ENCODE results near the gene TBC1D2B. TPM values are rescaled to one million over a fixed set of nuclear protein-coding genes. Genes with fewer than 3 reads are reported as not detected.
"Not testable (repeated sequence)": the region's sequence is repeated elsewhere in the genome, so short reads cannot be mapped to it uniquely, and the experiment has no call there.

TBC1D2B gene
- total and polyA plus RNA-seq, 4 donors = 9.8 to 109 (median 53.2) TPM

DNA sequence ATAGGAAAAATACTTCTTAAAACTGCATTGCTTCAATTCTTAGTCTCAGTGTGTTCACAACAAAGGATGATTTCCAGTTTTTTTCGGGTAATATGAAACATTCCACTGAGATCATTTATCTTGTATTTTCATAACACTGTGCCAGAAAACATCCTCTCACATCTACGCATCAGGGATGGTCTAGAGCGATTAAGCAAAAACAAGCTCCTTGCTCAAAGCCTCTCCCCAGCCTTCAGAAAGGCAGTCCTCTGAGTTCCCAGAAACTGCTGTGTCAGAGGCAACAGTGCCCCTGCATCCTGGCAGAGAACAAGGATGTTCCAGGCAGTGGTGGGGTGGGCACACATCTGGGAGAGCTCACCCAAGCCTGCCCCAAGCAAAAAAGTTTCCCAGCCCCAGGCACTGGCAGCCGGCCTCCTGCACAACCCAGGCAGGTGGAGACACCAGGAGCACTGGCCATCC, 80.8 kb downstream of the TBC1D2B start:
- H3K27ac ChIP-seq (ENCODE audit: low read depth in 1 of 2, low read length in 2 of 2); H3K4me3 ChIP-seq (ENCODE audit: low read length in 2 of 2); DNase-seq; H3K9me3 ChIP-seq (ENCODE audit: control insufficient read depth, low read length); ATAC-seq (ENCODE audit: low FRiP score); intact Hi-C loops (cut with DNase I); H3K27me3 ChIP-seq (ENCODE audit: control insufficient read depth in 1 of 2, insufficient read depth in 2 of 2, low read length in 1 of 2); H3K4me1 ChIP-seq (ENCODE audit: control insufficient read depth in 1 of 2, insufficient read depth in 2 of 2, low read length in 2 of 2); H3K36me3 ChIP-seq (ENCODE audit: control insufficient read depth in 1 of 2, insufficient read depth in 2 of 2, low read length in 1 of 2): not testable (repeated sequence)
- 84 to 86% methylated on average over 4 of the region's 4 CpGs for WGBS, 2 donors

DNA sequence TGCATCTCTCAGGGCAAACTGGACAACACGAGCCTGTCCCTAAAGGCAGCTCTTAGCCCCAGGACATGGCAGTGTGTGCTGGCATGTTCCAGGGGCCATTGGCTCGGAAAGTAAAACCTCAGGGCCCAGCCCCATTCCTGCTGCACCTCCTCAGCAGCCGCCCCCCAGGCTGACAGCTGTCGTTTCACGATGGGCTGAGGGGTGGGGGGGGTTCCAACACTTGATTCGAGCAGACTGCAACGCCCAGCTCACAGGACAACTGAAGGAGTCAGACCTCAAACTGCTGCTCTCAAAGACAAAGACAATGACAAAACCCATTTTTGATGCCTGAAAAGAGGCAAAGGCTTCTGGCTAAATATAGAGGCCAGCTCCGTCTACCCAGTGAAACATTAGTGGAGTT, 81.3 kb downstream of the TBC1D2B start:
- H3K4me3 ChIP-seq (ENCODE audit: low read length in 2 of 2); H3K4me1 ChIP-seq (ENCODE audit: control insufficient read depth in 1 of 2, insufficient read depth in 2 of 2, low read length in 2 of 2); intact Hi-C loops (cut with DNase I); ATAC-seq (ENCODE audit: low FRiP score); H3K27ac ChIP-seq (ENCODE audit: low read depth in 1 of 2, low read length in 2 of 2); H3K27me3 ChIP-seq (ENCODE audit: control insufficient read depth in 1 of 2, insufficient read depth in 2 of 2, low read length in 1 of 2); H3K9me3 ChIP-seq (ENCODE audit: control insufficient read depth, low read length); H3K36me3 ChIP-seq (ENCODE audit: control insufficient read depth in 1 of 2, insufficient read depth in 2 of 2, low read length in 1 of 2): not testable (repeated sequence)
- DNase-seq = peak in 1 of 2 donors; percentile 23
- 74 to 79% methylated on average over 7 to 8 of the region's 8 CpGs for WGBS, 2 donors

DNA sequence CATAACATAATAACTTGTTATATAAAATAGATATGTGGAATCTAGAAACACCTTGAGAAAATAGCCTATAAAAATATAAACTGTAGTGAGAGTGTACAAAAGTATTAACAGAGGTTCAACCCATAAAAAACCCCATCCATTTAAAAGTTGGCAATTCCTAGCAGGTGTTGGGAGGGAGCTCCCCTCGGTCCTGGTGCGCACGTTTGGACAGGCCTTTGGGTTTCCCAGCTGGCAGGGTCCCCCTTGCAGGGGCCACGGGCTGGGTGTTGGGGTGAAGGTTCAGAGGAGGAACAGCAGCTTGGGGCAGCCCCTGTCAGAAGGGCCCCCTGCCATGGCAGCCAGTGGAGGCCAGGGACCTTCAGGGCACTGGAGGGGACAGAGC, 82.0 kb downstream of the TBC1D2B start:
- ATAC-seq (ENCODE audit: low FRiP score); H3K27ac ChIP-seq (ENCODE audit: low read depth in 1 of 2, low read length in 2 of 2); H3K9me3 ChIP-seq (ENCODE audit: control insufficient read depth, low read length); H3K4me1 ChIP-seq (ENCODE audit: control insufficient read depth in 1 of 2, insufficient read depth in 2 of 2, low read length in 2 of 2); H3K36me3 ChIP-seq (ENCODE audit: control insufficient read depth in 1 of 2, insufficient read depth in 2 of 2, low read length in 1 of 2); H3K4me3 ChIP-seq (ENCODE audit: low read length in 2 of 2); H3K27me3 ChIP-seq (ENCODE audit: control insufficient read depth in 1 of 2, insufficient read depth in 2 of 2, low read length in 1 of 2); DNase-seq; intact Hi-C loops (cut with DNase I): not testable (repeated sequence)
- WGBS, 2 donors = 63 to 71% methylated on average over 3 to 4 of the region's 4 CpGs

DNA sequence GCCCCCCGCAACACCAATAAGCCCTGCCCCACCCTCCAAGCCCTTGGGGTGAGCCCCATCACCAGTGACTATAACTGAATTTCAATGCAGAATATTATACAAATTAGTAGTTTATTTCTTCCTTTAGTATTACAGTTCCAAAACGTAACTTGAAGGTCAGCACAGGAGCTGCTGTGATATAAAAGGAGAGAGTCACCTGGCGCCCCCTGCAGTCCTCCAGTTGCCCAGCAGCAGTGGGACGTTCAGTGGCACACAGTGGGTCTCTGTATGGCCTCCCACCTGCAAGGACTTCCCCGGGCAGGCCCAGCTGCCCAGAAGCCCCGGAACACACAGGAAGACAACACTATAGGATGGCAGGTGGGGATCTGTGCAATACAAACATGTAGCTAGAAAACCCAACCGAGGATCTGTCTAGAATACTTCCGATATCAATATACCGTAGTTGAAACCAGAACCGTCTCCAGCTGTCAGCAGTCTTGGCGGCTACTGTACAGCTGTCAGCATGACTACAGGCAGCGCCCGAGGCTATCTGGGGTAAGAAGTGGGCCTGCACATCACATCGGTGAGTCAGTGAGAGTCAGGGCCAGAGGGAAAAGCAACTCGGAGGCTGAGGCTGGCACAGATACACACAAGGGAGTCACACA, 82.5 kb downstream of the TBC1D2B start:
- not testable (repeated sequence) for H3K4me3 ChIP-seq (ENCODE audit: low read length in 2 of 2); H3K4me1 ChIP-seq (ENCODE audit: control insufficient read depth in 1 of 2, insufficient read depth in 2 of 2, low read length in 2 of 2); H3K9me3 ChIP-seq (ENCODE audit: control insufficient read depth, low read length); ATAC-seq (ENCODE audit: low FRiP score); H3K36me3 ChIP-seq (ENCODE audit: control insufficient read depth in 1 of 2, insufficient read depth in 2 of 2, low read length in 1 of 2); H3K27me3 ChIP-seq (ENCODE audit: control insufficient read depth in 1 of 2, insufficient read depth in 2 of 2, low read length in 1 of 2)
- peak in 1 of 2 donors; percentile 83 for DNase-seq
- WGBS, 2 donors = 29% methylated on average over 14 to 15 of the region's 15 CpGs
- intact Hi-C loops (cut with DNase I) = loop anchor here in 1 of 2 donors (5.0 kb wide), 1 partner anchor 82 kb away; the partner anchor contains the start of gene TBC1D2B
- H3K27ac ChIP-seq (ENCODE audit: low read depth in 1 of 2, low read length in 2 of 2) = peak overlapping the region in 1 of 2 donors; percentile 22

DNA sequence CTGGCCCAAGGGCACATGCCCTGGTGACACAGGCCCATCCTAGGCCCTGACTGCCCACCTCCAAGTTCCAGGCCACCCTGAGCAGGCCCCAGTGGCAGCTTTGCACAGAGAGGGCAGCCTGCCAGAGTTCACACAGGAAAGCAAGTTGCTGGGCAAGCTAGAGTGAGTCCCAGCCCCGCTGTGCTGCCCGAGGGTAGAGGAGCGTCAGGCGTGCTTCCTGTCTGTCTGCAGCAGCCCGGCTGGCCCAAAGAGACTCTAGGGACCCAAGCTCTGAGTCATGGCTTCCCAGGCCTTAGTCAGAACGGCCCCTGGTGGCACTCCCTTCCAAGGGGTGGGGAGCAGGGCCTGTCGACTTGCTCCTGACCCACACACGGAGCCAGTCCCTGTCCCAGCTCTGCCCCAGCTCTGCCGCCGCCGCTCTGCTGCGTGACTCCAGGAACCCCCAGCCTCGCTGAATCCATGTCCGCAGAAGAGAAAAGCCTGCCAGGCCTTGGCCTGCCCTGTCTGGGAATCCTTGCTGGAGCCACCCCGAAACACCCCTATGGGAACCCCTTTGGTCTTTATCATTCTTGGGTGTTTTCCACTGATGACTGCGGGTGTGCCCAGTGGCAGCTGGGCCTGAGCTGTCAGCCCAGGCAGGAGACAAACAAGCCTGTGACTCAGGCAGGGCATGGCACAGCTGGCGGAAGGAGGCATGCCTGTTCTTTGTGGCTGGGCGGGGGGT, 83.4 kb downstream of the TBC1D2B start:
- ATAC-seq (ENCODE audit: low FRiP score) (peak; percentile 89), DNase-seq (peak; percentile 96 to 97)
- H3K36me3 ChIP-seq (ENCODE audit: control insufficient read depth in 1 of 2, insufficient read depth in 2 of 2, low read length in 1 of 2); H3K27me3 ChIP-seq (ENCODE audit: control insufficient read depth in 1 of 2, insufficient read depth in 2 of 2, low read length in 1 of 2); H3K4me3 ChIP-seq (ENCODE audit: low read length in 2 of 2); H3K9me3 ChIP-seq (ENCODE audit: control insufficient read depth, low read length); H3K4me1 ChIP-seq (ENCODE audit: control insufficient read depth in 1 of 2, insufficient read depth in 2 of 2, low read length in 2 of 2): not testable (repeated sequence)
- H3K27ac ChIP-seq (ENCODE audit: low read depth in 1 of 2, low read length in 2 of 2) = peak overlapping the region; percentile 39 to 96
- intact Hi-C loops (cut with DNase I) = loop anchor here in 1 of 2 donors (5.0 kb wide), 1 partner anchor 83 kb away; the partner anchor contains the start of gene TBC1D2B
- 1 to 5% methylated on average over 16 to 18 of the region's 18 CpGs for WGBS, 2 donors

DNA sequence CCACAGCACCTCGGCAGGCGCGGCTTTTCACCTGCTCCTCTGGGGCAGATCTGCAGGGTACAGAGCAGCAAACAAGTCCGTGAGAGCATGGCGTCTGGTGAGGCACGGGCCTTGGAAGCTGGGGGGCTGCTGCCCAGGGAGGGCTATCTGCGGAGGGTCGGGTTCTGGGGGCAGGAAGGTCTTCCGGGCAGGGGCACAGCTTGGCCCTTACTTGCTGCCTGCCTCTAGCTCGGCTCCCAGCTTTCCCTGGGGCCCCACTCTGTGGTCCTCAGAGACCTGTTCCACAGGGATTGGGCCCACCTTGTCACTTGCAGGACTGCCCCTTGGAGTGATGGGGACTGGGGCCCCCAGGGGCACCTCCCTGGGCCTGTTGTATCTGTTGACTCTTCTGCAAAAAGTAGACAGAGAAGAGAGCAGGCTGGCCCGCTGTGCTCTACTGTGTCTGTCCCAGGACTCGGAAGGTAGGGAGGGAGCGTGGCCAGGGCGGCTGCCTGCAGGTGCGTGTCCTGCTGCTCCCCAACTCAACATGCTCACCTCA, 84.1 kb downstream of the TBC1D2B start:
- intact Hi-C loops (cut with DNase I) = loop anchor here in 1 of 2 donors (5.0 kb wide), 1 partner anchor 84 kb away; the partner anchor contains the start of gene TBC1D2B
- DNase-seq = peak in 1 of 2 donors; percentile 76
- no peak for ATAC-seq (ENCODE audit: low FRiP score)
- Histone ChIP-seq H3K27ac (ENCODE audit: low read depth in 1 of 2, low read length in 2 of 2) (peak overlapping the region; percentile 42 to 46), H3K9me3 (ENCODE audit: control insufficient read depth, low read length) (no peaks in the 10 kb centered on the region), H3K27me3 (ENCODE audit: control insufficient read depth in 1 of 2, insufficient read depth in 2 of 2, low read length in 1 of 2) (no peaks in the 10 kb centered on the region), H3K4me1 (ENCODE audit: control insufficient read depth in 1 of 2, insufficient read depth in 2 of 2, low read length in 2 of 2) (peaks cover 0 to 5% of the 10 kb centered on the region in 2 donors), H3K36me3 (ENCODE audit: control insufficient read depth in 1 of 2, insufficient read depth in 2 of 2, low read length in 1 of 2) (no peaks in the 10 kb centered on the region), H3K4me3 (ENCODE audit: low read length in 2 of 2) (no peak overlapping the region)
- WGBS, 2 donors = 86 to 88% methylated on average over 15 of the region's 15 CpGs

DNA sequence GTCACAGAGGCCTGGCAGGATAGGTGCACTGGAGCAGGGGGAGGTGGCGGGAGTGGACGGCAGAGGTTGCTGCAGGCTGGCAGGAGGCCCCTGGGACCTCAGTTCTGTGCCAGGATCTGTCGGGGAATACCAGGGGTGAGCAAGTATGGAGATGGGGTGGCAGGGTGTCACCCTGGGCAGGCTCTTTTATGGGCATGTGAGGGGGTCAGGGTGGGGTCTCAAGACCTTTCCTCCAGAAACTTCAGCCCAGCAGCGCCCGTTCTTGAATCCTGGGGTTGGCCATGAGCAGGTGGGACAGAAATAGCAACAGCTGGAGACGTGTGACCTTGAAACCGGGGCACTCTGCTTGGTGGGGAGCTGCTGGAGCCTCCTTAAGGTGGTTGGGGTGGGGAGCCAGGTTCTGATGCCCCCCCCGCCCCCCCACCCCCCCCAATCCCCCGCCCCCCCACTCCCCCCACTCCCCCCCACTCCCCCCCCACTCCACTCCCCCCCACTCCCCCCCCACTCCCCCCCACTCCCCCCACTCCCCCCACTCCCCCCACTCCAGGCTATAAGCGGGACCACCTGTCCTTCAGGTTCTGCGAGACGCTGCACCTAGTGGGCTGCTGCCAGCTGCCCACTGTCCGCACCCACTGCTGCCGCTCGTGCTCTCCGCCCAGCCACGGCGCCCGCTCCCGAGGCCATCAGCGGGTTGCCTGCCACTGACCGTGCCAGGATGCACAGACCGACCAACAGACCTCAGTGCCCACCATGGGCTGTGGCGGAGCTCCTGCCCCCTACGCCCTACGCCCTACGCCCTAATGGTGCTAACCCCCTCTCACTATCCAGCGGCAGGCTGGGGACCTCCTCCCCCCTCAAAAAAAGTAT, 84.9 kb downstream of the TBC1D2B start:
- DNase-seq (peak in 1 of 2 donors; percentile 75), ATAC-seq (ENCODE audit: low FRiP score) (no peak)
- Histone ChIP-seq H3K4me1 (ENCODE audit: control insufficient read depth in 1 of 2, insufficient read depth in 2 of 2, low read length in 2 of 2) (peaks cover 0 to 5% of the 10 kb centered on the region in 2 donors), H3K27me3 (ENCODE audit: control insufficient read depth in 1 of 2, insufficient read depth in 2 of 2, low read length in 1 of 2) (no peaks in the 10 kb centered on the region), H3K36me3 (ENCODE audit: control insufficient read depth in 1 of 2, insufficient read depth in 2 of 2, low read length in 1 of 2) (no peaks in the 10 kb centered on the region), H3K9me3 (ENCODE audit: control insufficient read depth, low read length) (no peaks in the 10 kb centered on the region), H3K4me3 (ENCODE audit: low read length in 2 of 2) (no peak overlapping the region), H3K27ac (ENCODE audit: low read depth in 1 of 2, low read length in 2 of 2) (peak overlapping the region; percentile 14 to 66)
- intact Hi-C loops (cut with DNase I) = loop anchor here in 1 of 2 donors (5.0 kb wide), 1 partner anchor 85 kb away; the partner anchor contains the start of gene TBC1D2B
- 50 to 67% methylated on average over 23 to 26 of the region's 28 CpGs for WGBS, 2 donors

DNA sequence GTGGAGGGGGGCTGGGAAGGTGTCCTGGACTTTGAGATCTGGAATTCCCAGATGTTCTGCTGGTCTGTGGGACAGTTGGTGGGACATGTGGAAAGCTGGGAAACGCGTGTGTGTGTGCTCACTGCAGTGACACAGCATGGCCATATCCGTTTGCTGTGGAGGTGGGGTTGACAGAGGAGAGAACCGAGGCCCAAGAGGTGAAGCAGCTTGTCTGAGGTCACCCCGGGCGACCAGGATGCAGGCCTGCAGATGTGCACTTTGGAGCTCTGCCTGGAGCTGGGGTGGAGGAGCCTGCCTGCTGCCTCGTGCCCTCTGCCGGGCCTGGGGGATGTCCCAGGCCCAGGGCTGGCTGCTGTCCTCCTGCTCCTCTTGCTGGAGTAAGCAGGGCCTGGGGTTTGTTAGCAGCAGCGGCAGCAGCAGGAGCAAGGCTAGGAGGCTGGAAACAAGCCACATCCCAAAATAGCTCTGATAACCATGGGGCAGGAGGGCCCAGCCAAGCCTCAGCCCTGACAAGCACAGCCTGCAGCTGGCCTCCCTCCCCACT, 85.8 kb downstream of the TBC1D2B start:
- H3K4me3 ChIP-seq (ENCODE audit: low read length in 2 of 2); H3K36me3 ChIP-seq (ENCODE audit: control insufficient read depth in 1 of 2, insufficient read depth in 2 of 2, low read length in 1 of 2); H3K4me1 ChIP-seq (ENCODE audit: control insufficient read depth in 1 of 2, insufficient read depth in 2 of 2, low read length in 2 of 2); H3K27me3 ChIP-seq (ENCODE audit: control insufficient read depth in 1 of 2, insufficient read depth in 2 of 2, low read length in 1 of 2); H3K9me3 ChIP-seq (ENCODE audit: control insufficient read depth, low read length): not testable (repeated sequence)
- peak; percentile 84 to 85 for DNase-seq
- intact Hi-C loops (cut with DNase I) = loop anchor here in 1 of 2 donors (5.0 kb wide), 1 partner anchor 86 kb away; the partner anchor contains the start of gene TBC1D2B
- H3K27ac ChIP-seq (ENCODE audit: low read depth in 1 of 2, low read length in 2 of 2) = peak overlapping the region in 1 of 2 donors; percentile 53
- peak; percentile 61 for ATAC-seq (ENCODE audit: low FRiP score)
- 5 to 6% methylated on average over 6 to 9 of the region's 9 CpGs for WGBS, 2 donors
